GM18907 (cell line): Measurements from ENCODE around the gene PKIB.
"Not testable (repeated sequence)": the region's sequence is repeated elsewhere in the genome, so short reads cannot be mapped to it uniquely, and the experiment has no call there.

Experiments used
- ATAC-seq: cut with Tn5 transposase; IDR thresholded peaks from one replicate; pipeline ENCODE4 v1.9.1; 2021; ENCODE audit warnings: mild to moderate bottlenecking, moderate library complexity; ENCODE audit not compliant: unreplicated experiment

PKIB gene

GRCh38 chr6:122740091-122740490 lies 129.9 kb downstream of the PKIB start:
- ATAC-seq: no peak

GRCh38 chr6:122740936-122741335 lies 130.7 kb downstream of the PKIB start:
- no peak for ATAC-seq

- ATAC-seq: not testable (repeated sequence)
Measured at GRCh38 chr6:122744247-122744646, 134.0 kb downstream of the PKIB start.

- ATAC-seq: not testable (repeated sequence)
Measured at GRCh38 chr6:122744856-122745255, 134.7 kb downstream of the PKIB start.

- no peak for ATAC-seq
Measured at GRCh38 chr6:122746688-122747087, 136.5 kb downstream of the PKIB start.

GRCh38 chr6:122747573-122747972 lies 137.4 kb downstream of the PKIB start:
- no peak for ATAC-seq

- ATAC-seq: not testable (repeated sequence)
Measured at GRCh38 chr6:122748945-122749344, 138.7 kb downstream of the PKIB start.

GRCh38 chr6:122749451-122750050 lies 139.3 kb downstream of the PKIB start:
- no peak for ATAC-seq

- peak; percentile 95 for ATAC-seq
Measured at GRCh38 chr6:122751326-122751725, 141.1 kb downstream of the PKIB start.

- peak; percentile 41 for ATAC-seq
Measured at GRCh38 chr6:122752459-122752858, 142.3 kb downstream of the PKIB start.

- ATAC-seq: no peak
Measured at GRCh38 chr6:122753000-122753687, 142.9 kb downstream of the PKIB start.

- ATAC-seq: no peak
Measured at GRCh38 chr6:122753688-122754056, 143.5 kb downstream of the PKIB start.

- ATAC-seq: no peak
Measured at GRCh38 chr6:122754191-122754731, 144.1 kb downstream of the PKIB start.

GRCh38 chr6:122755901-122756300 lies 145.7 kb downstream of the PKIB start:
- ATAC-seq: no peak

- ATAC-seq: peak; percentile 100
Measured at GRCh38 chr6:122758927-122759334, 148.7 kb downstream of the PKIB start.

GRCh38 chr6:122760330-122760729 lies 150.1 kb downstream of the PKIB start:
- ATAC-seq: no peak

GRCh38 chr6:122766256-122766655 lies 156.1 kb downstream of the PKIB start:
- ATAC-seq: no peak

GRCh38 chr6:122770835-122771601 lies 160.8 kb downstream of the PKIB start:
- ATAC-seq: no peak

- ATAC-seq: no peak
Measured at GRCh38 chr6:122772724-122773415, 162.7 kb downstream of the PKIB start.
